H1 (cell line): ENCODE results near the gene LCE7A. TPM values are rescaled to one million over a fixed set of nuclear protein-coding genes. Genes with fewer than 3 reads are reported as not detected.

Experiments
- CTCF ChIA-PET: fragments of 300-600 bp; sonication (Branson Sonifier 250); formaldehyde crosslinking; loops from one replicate; lab custom pipeline; 2021; ENCODE audit not compliant: partially characterized antibody; lab: Charles Lee
- POLR2A ChIA-PET: fragments of 300-600 bp; sonication (Branson Sonifier 250); formaldehyde crosslinking; loops from one replicate; lab custom pipeline; 2021; ENCODE audit warnings: inconsistent platforms; ENCODE audit not compliant: partially characterized antibody; lab: Charles Lee
- DNase-seq, 2 experiments: peaks; one replicate each; pipeline versions ENCODE4 v3.0.0 to v3.0.0-alpha.2; 2010 to 2022; ENCODE audit warnings: low spot score in 2 of 2, low read depth in 1 of 2, mixed read lengths in 1 of 2
- FAIRE-seq: peaks from 2 replicates; lab custom pipeline; 2011; peaks lifted over from hg19 to GRCh38; lab: Jason Lieb, UNC
- H2AFZ ChIP-seq: 2 replicates; pipeline ENCODE4 v1.8.1; 2012; ENCODE audit warnings: low read length, inconsistent platforms
- H2AK5ac ChIP-seq: 2 replicates; pipeline ENCODE4 v1.6.1; 2013; ENCODE audit warnings: low read depth, low read length
- H2BK120ac ChIP-seq: replicated peaks from 2 replicates; pipeline ENCODE3; 2013; ENCODE audit warnings: low read depth, low read length, inconsistent platforms
- H2BK12ac ChIP-seq: 2 replicates; pipeline ENCODE4 v1.6.1; 2013; ENCODE audit warnings: low read depth, low read length
- H2BK15ac ChIP-seq: 2 replicates; pipeline ENCODE4 v1.6.1; 2013; ENCODE audit warnings: low read length
- H2BK20ac ChIP-seq: 2 replicates; pipeline ENCODE4 v1.6.1; 2013; ENCODE audit warnings: low read length
- H2BK5ac ChIP-seq: 2 replicates; pipeline ENCODE4 v1.6.1; 2013; ENCODE audit warnings: low read depth, low read length
- H3K14ac ChIP-seq: 2 replicates; pipeline ENCODE4 v1.6.1; 2013; ENCODE audit warnings: inconsistent platforms; ENCODE audit not compliant: insufficient read length
- H3K18ac ChIP-seq: 2 replicates; pipeline ENCODE4 v1.6.1; 2013; ENCODE audit warnings: low read length; ENCODE audit errors: extremely low read depth
- H3K23ac ChIP-seq: 2 replicates; pipeline ENCODE4 v1.6.1; 2013; ENCODE audit warnings: inconsistent platforms; ENCODE audit not compliant: insufficient read length
- H3K23me2 ChIP-seq: 2 replicates; pipeline ENCODE4 v1.6.1; 2013; ENCODE audit warnings: low read depth, low read length
- H3K27ac ChIP-seq: 2 replicates; pipeline ENCODE4 v1.6.1; 2011; ENCODE audit warnings: low read depth, low read length, inconsistent platforms
- H3K27me3 ChIP-seq, 4 experiments: replicated peaks in 1 of 4; 1 replicate in 1 of 4; 2 replicates in 3 of 4; pipeline versions ENCODE4 v1.6.1 to v1.8.1; 2011 to 2013; ENCODE audit warnings: low read length in 3 of 4, mild to moderate bottlenecking in 3 of 4, inconsistent platforms in 2 of 4, mixed read lengths in 2 of 4, moderate library complexity in 1 of 4; ENCODE audit not compliant: control insufficient read depth in 3 of 4, insufficient read depth in 3 of 4; ENCODE audit errors: extremely low read depth in 1 of 4
- H3K36me3 ChIP-seq, 4 experiments: 2 replicates each; pipeline versions ENCODE4 v1.6.1 to v1.8.1; 2011 to 2013; ENCODE audit warnings: mild to moderate bottlenecking in 4 of 4, low read length in 3 of 4, moderate library complexity in 2 of 4, control low read depth in 1 of 4, inconsistent platforms in 1 of 4; ENCODE audit not compliant: insufficient read depth in 4 of 4, control insufficient read depth in 2 of 4
- H3K4ac ChIP-seq: replicated peaks from 2 replicates; pipeline ENCODE3; 2013; ENCODE audit warnings: low read length, low read depth, mixed read lengths, inconsistent platforms; ENCODE audit not compliant: insufficient read length
- H3K4me1 ChIP-seq, 4 experiments: replicated peaks in 1 of 4; 1 replicate in 1 of 4; 2 replicates in 3 of 4; pipeline versions ENCODE4 v1.6.1 to v1.8.1; 2011 to 2013; ENCODE audit warnings: low read length in 3 of 4, inconsistent platforms in 2 of 4, mixed read lengths in 1 of 4; ENCODE audit not compliant: insufficient read depth in 4 of 4, control insufficient read depth in 3 of 4
- H3K4me2 ChIP-seq, 2 experiments: 2 replicates each; pipeline versions ENCODE4 v1.6.1 to v1.8.1; 2011 to 2013; ENCODE audit warnings: low read depth in 2 of 2, low read length in 2 of 2, control low read depth in 1 of 2, inconsistent platforms in 1 of 2, mild to moderate bottlenecking in 1 of 2; ENCODE audit not compliant: insufficient read depth in 1 of 2
- H3K4me3 ChIP-seq, 4 experiments: fragments of 200-600, 300-600 bp in 1 of 4; sonication (generic), shearing (Covaris generic), sonication (Bioruptor Twin) in 1 of 4; 2 replicates each; pipeline versions ENCODE4 v1.5.1 to v1.8.1; 2011 to 2016; ENCODE audit warnings: low read length in 4 of 4, low read depth in 3 of 4, control low read depth in 2 of 4, inconsistent platforms in 2 of 4, mild to moderate bottlenecking in 2 of 4, mixed read lengths in 1 of 4, moderate library complexity in 1 of 4; ENCODE audit not compliant: insufficient read depth in 2 of 4; ENCODE audit errors: extremely low read depth in 1 of 4
- H3K56ac ChIP-seq: replicated peaks from 2 replicates; pipeline ENCODE3; 2013; ENCODE audit warnings: low read depth, mild to moderate bottlenecking, mixed read lengths, low read length, inconsistent platforms; ENCODE audit not compliant: insufficient read length
- H3K79me1 ChIP-seq: 2 replicates; pipeline ENCODE4 v1.6.1; 2013; ENCODE audit warnings: low read depth, low read length, control low read depth
- H3K79me2 ChIP-seq, 2 experiments: 2 replicates each; pipeline versions ENCODE4 v1.6.1 to v1.8.1; 2012 to 2013; ENCODE audit warnings: low read length in 2 of 2, mild to moderate bottlenecking in 2 of 2, inconsistent platforms in 1 of 2; ENCODE audit not compliant: insufficient read depth in 2 of 2, control insufficient read depth in 1 of 2
- H3K9ac ChIP-seq, 4 experiments: replicated peaks in 1 of 4; 1 replicate in 1 of 4; 2 replicates in 3 of 4; pipeline versions ENCODE4 v1.6.1 to v1.8.1; 2011 to 2013; ENCODE audit warnings: low read depth in 3 of 4, low read length in 3 of 4, control low read depth in 2 of 4, mild to moderate bottlenecking in 2 of 4, moderate library complexity in 2 of 4, inconsistent platforms in 1 of 4; ENCODE audit errors: extremely low read depth in 1 of 4
- H3K9me3 ChIP-seq, 2 experiments: 2 replicates each; pipeline versions ENCODE4 v1.6.1 to v1.8.1; 2012 to 2013; ENCODE audit warnings: mild to moderate bottlenecking in 2 of 2, moderate library complexity in 2 of 2, control low read depth in 1 of 2, inconsistent platforms in 1 of 2, low read depth in 1 of 2, low read length in 1 of 2, mixed read lengths in 1 of 2; ENCODE audit not compliant: insufficient read depth in 2 of 2
- H4K20me1 ChIP-seq, 2 experiments: replicated peaks in 1 of 2; 2 replicates each; pipeline versions ENCODE3 to v1.8.1; 2011 to 2013; ENCODE audit warnings: inconsistent platforms in 2 of 2, low read length in 2 of 2, mild to moderate bottlenecking in 1 of 2; ENCODE audit not compliant: insufficient read depth in 2 of 2, control insufficient read depth in 1 of 2
- H4K5ac ChIP-seq: 2 replicates; pipeline ENCODE4 v1.6.1; 2013; ENCODE audit warnings: low read length, low read depth, mixed read lengths, inconsistent platforms; ENCODE audit not compliant: insufficient read length
- H4K8ac ChIP-seq: 2 replicates; pipeline ENCODE4 v1.8.0; 2013; ENCODE audit warnings: mild to moderate bottlenecking, moderate library complexity, low read length, inconsistent platforms; ENCODE audit not compliant: insufficient read depth; ENCODE audit errors: extremely low read depth
- H4K91ac ChIP-seq: replicated peaks from 2 replicates; pipeline ENCODE3; 2013; ENCODE audit warnings: low read length, mixed read lengths, inconsistent platforms; ENCODE audit not compliant: insufficient read length
- EGR1 ChIP-seq: IDR thresholded peaks from 2 replicates; pipeline ENCODE4 v1.6.1; 2011; ENCODE audit warnings: low read depth, low read length, borderline replicate concordance
- WGBS, 2 experiments: shearing (Covaris generic) in 1 of 2; methylation state at CpG; one replicate each; pipeline versions ENCODE4 v1.1.6 to v1.1.7; 2013 to 2015; ENCODE audit warnings: low lambda C conversion rate in 2 of 2, mixed read lengths in 2 of 2, inconsistent platforms in 1 of 2, low coverage in 1 of 2, missing lambda C conversion rate in 1 of 2; ENCODE audit not compliant: insufficient replicate concordance in 2 of 2, insufficient coverage in 1 of 2, insufficient read length in 1 of 2; ENCODE audit errors: extremely low coverage in 1 of 2, missing lambda C conversion rate in 1 of 2; 5-methylcytosine and 5-hydroxymethylcytosine counted together
- polyA plus RNA-seq, 7 experiments: library from polyadenylated mRNA; depleted of rRNA in 3 of 7; stranded (reverse) in 5 of 7; unstranded in 2 of 7; fragments of >200 nt in 5 of 7; fragments of 200-250 nt in 2 of 7; gene quantifications; 1 replicate in 5 of 7; 2 replicates in 1 of 7; 4 replicates in 1 of 7; pipeline versions ENCODE4 v1.2.1 to v1.2.3, GENCODE V29; 2011 to 2013; ENCODE audit warnings: missing spikeins in 2 of 7, mixed read lengths in 2 of 7
- total RNA-seq: library from RNA; stranded (reverse); fragmentation: NEBNext Ultra II Directional; extraction: Animal tissue kit (Norgen Biotek cat#: 25700); gene quantifications from 2 replicates; pipeline ENCODE4 v1.2.1, GENCODE V29; 2021

The LCE7A gene
- total and polyA plus RNA-seq, 2 of the 8 experiments (the other 6 are each of a cell fraction or from before 2014, with no cell fraction given): not detected

- Histone ChIP-seq H3K23me2 (no peaks in the 10 kb centered on the region), H4K8ac (no peak within 1 kb of the TSS), H2BK120ac (no peak within 1 kb of the TSS), H2AK5ac (no peak within 1 kb of the TSS), H3K9me3 (peaks cover 55 to 66% of the 10 kb centered on the region in 2 experiments), H3K56ac (no peak within 1 kb of the TSS), H4K91ac (no peak within 1 kb of the TSS), H4K20me1 (no peaks in the 10 kb centered on the region), H3K79me2 (no peaks in the 10 kb centered on the region), H2BK12ac (no peak within 1 kb of the TSS), H2BK5ac (no peak within 1 kb of the TSS), H3K79me1 (no peaks in the 10 kb centered on the region), H3K4me2 (no peak within 1 kb of the TSS), H3K9ac (no peak within 1 kb of the TSS), H2BK20ac (no peak within 1 kb of the TSS), H3K27ac (no peak within 1 kb of the TSS), H3K14ac (no peak within 1 kb of the TSS), H3K4me1 (no peaks in the 10 kb centered on the region), H3K23ac (no peak within 1 kb of the TSS), H3K27me3 (no peaks in the 10 kb centered on the region), H3K36me3 (no peaks in the 10 kb centered on the region), H2BK15ac (no peak within 1 kb of the TSS), H3K4me3 (no peak within 1 kb of the TSS), H4K5ac (no peak within 1 kb of the TSS), H3K4ac (no peak within 1 kb of the TSS), H3K18ac (no peak within 1 kb of the TSS), H2AFZ (no peak within 1 kb of the TSS)
- POLR2A ChIA-PET: no interaction called here
- DNase-seq (no peak), FAIRE-seq (no peak)
- WGBS, 2 experiments: 83% methylated on average over 2 of the region's 2 CpGs; no CpG with 5 or more reads in 1 of the 2 experiments
- CTCF ChIA-PET: no interaction called here
- TF ChIP-seq EGR1: no peak
Measured at GRCh38 chr1:152827173-152827572, 32.6 kb upstream of the LCE7A start, which contains the start of gene LCE1A. TSS of gene LCE1A (plus strand) at chr1:152827473. CDS start at chr1:152827473, 0 bp downstream.
